Esophagus muscularis mucosa (tissue), 2 donors: ENCODE results near the gene PPARD.

Experiments used
- POLR2A ChIP-seq: fragments of 450-650 bp; IDR thresholded peaks from one replicate; pipeline ENCODE4 v1.6.1; 2017; ENCODE audit warnings: antibody characterized with exemption, moderate library complexity, mild to moderate bottlenecking, low read depth
- POLR2AphosphoS5 ChIP-seq, 2 donors: sonication (generic); formaldehyde crosslinking; IDR thresholded peaks; one replicate each; pipeline ENCODE4 v1.6.1; 2017; ENCODE audit warnings: antibody characterized with exemption in 2 of 2

DNA sequence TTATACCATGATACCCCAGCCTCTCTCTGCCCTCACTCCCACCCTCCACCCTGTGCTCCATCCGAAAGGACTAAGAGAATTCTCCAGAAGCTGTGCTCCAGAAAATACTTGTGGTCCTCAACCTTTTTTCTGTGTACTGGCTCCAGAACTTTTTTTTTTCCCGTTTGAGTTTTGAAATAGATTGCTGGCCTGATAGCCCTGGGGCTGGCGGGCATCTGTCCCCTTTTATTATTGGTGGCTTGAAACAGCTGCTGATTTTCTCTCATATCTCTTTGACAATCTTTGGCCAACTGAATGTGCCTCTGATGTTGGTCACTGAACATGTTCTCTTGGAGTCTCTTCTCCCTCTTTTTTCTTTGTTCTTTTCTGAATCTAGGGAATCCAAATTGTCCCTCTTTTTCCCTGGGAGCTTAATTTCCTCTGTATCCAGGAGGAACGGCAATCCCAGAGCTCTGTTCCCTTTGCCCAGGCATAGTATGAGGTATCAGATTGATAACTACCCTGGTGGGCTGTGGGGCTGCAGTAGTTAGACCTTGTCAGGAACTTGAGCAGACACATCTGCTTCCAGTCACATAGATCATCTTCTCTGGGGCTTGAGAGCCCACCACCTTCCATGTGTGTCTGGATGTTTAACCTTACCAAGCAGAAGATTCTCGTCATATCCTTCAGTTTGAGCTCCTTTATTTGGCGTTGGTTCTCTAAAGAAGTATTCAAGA is 1.6 kb downstream of the PPARD start:
- no peak for TF ChIP-seq POLR2AphosphoS5 (IDR thresholded peaks at IDR 0.05)
- no peak for TF ChIP-seq POLR2A
